Endothelial cell of umbilical vein (primary cell): Measurements from ENCODE around the gene CCR7. TPM values are rescaled to one million over a fixed set of nuclear protein-coding genes. Genes with fewer than 3 reads are reported as not detected.

Source experiments
- BruUV-seq: library from RNA; stranded (reverse); fragments of 400-500 nt; replicated peaks from 2 replicates; lab custom pipeline; 2021; lab: Mats Ljungman, UMichigan
- CTCF ChIA-PET: fragments of 300-600, 350-600 bp; sonication (Branson Sonifier 250); formaldehyde crosslinking; loops from one replicate; lab custom pipeline; 2021; ENCODE audit warnings: antibody characterized with exemption, inconsistent platforms; lab: Charles Lee
- POLR2A ChIA-PET: fragments of 300-600, 350-600 bp; sonication (Branson Sonifier 250); formaldehyde crosslinking; loops from one replicate; lab custom pipeline; 2021; ENCODE audit warnings: antibody characterized with exemption, inconsistent platforms; lab: Charles Lee
- DNase-seq: peaks from one replicate; pipeline ENCODE4 v3.0.0-alpha.2; 2011; ENCODE audit warnings: low read depth, low spot score
- FAIRE-seq: peaks from 2 replicates; lab custom pipeline; 2011; peaks lifted over from hg19 to GRCh38; lab: Jason Lieb, UNC
- H2AFZ ChIP-seq: 2 replicates; pipeline ENCODE4 v1.6.0; 2012; ENCODE audit warnings: low read depth, low read length, control low read depth, inconsistent platforms
- H3K27ac ChIP-seq: 2 replicates; pipeline ENCODE4 v1.5.1; 2011; ENCODE audit warnings: low read depth, mild to moderate bottlenecking, control low read depth, low read length, moderate library complexity; ENCODE audit not compliant: insufficient read depth
- H3K27me3 ChIP-seq, 2 experiments: 2 replicates each; pipeline versions ENCODE4 v1.6.0 to v1.6.1; 2011; ENCODE audit warnings: low read length in 2 of 2, mixed read lengths in 1 of 2; ENCODE audit not compliant: control insufficient read depth in 2 of 2, insufficient read depth in 2 of 2
- H3K36me3 ChIP-seq, 2 experiments: 2 replicates in 1 of 2; 3 replicates in 1 of 2; pipeline ENCODE4 v1.5.1; 2011; ENCODE audit warnings: low read length in 2 of 2, mild to moderate bottlenecking in 1 of 2, moderate library complexity in 1 of 2; ENCODE audit not compliant: control insufficient read depth in 2 of 2, insufficient read depth in 2 of 2; ENCODE audit errors: extremely low read depth in 1 of 2
- H3K4me1 ChIP-seq: 3 replicates; pipeline ENCODE4 v1.5.1; 2011; ENCODE audit warnings: mild to moderate bottlenecking, low read length; ENCODE audit not compliant: control insufficient read depth, insufficient read depth; ENCODE audit errors: extremely low read depth
- H3K4me2 ChIP-seq: 2 replicates; pipeline ENCODE4 v1.6.1; 2011; ENCODE audit warnings: low read length, control low read depth, mixed read lengths; ENCODE audit not compliant: insufficient read depth
- H3K4me3 ChIP-seq, 3 experiments: fragments of 200-600 bp in 1 of 3; sonication (generic), shearing (Covaris generic) in 1 of 3; replicated peaks in 1 of 3; 2 replicates each; pipeline ENCODE4 v1.5.1; 2011 to 2016; ENCODE audit warnings: control low read depth in 3 of 3, low read length in 3 of 3, mild to moderate bottlenecking in 2 of 3, inconsistent platforms in 1 of 3, low read depth in 1 of 3, moderate library complexity in 1 of 3; ENCODE audit not compliant: insufficient read depth in 1 of 3
- H3K79me2 ChIP-seq: 2 replicates; pipeline ENCODE4 v1.6.0; 2012; ENCODE audit warnings: low read length, inconsistent platforms; ENCODE audit not compliant: control insufficient read depth, insufficient read depth
- H3K9ac ChIP-seq: replicated peaks from 2 replicates; pipeline ENCODE3; 2011; ENCODE audit warnings: low read length, control low read depth; ENCODE audit not compliant: insufficient read depth; ENCODE audit errors: extremely low read depth
- H3K9me1 ChIP-seq: replicated peaks from 3 replicates; pipeline ENCODE4 v1.6.0; 2011; ENCODE audit warnings: mild to moderate bottlenecking, low read length; ENCODE audit not compliant: control insufficient read depth, insufficient read depth; ENCODE audit errors: extremely low read depth
- H3K9me3 ChIP-seq: replicated peaks from 2 replicates; pipeline ENCODE4 v1.5.1; 2012; ENCODE audit warnings: low read length, inconsistent platforms; ENCODE audit not compliant: control insufficient read depth, insufficient read depth
- H4K20me1 ChIP-seq: replicated peaks from 2 replicates; pipeline ENCODE3; 2011; ENCODE audit warnings: mild to moderate bottlenecking, low read length; ENCODE audit not compliant: control insufficient read depth, insufficient read depth; ENCODE audit errors: extremely low read depth
- EZH2 ChIP-seq: IDR thresholded peaks from 2 replicates; pipeline ENCODE4 v1.6.1; 2012; ENCODE audit warnings: borderline replicate concordance, low read depth, mild to moderate bottlenecking, moderate library complexity, low read length, inconsistent platforms; ENCODE audit not compliant: severe bottlenecking
- FOS ChIP-seq: IDR thresholded peaks from 2 replicates; pipeline ENCODE4 v1.6.1; 2011; ENCODE audit warnings: mild to moderate bottlenecking, low read length, moderate library complexity, borderline replicate concordance; ENCODE audit not compliant: insufficient read depth
- GATA2 ChIP-seq: IDR thresholded peaks from 2 replicates; pipeline ENCODE4 v1.7.0; 2011; ENCODE audit warnings: low read depth, mild to moderate bottlenecking, moderate library complexity, mixed read lengths, low read length; ENCODE audit not compliant: insufficient read length, insufficient read depth
- JUN ChIP-seq: IDR thresholded peaks from 2 replicates; pipeline ENCODE4 v1.6.1; 2011; ENCODE audit warnings: borderline replicate concordance, low read depth; ENCODE audit not compliant: insufficient read length, insufficient read depth
- MYC ChIP-seq: IDR thresholded peaks from one replicate; pipeline ENCODE4 v1.6.1; 2011; ENCODE audit warnings: mild to moderate bottlenecking, low read depth, low read length
- POLR2A ChIP-seq: IDR thresholded peaks from 2 replicates; pipeline ENCODE4 v1.6.1; 2012; ENCODE audit warnings: low read depth, mild to moderate bottlenecking, control low read depth, low read length
- POLR2AphosphoS5 ChIP-seq: IDR thresholded peaks from 2 replicates; pipeline ENCODE4 v1.6.1; 2012; ENCODE audit warnings: low read depth, mild to moderate bottlenecking, control low read depth, low read length, moderate library complexity; ENCODE audit not compliant: insufficient read depth
- dilution Hi-C: fragments of 300-500 bp; cut with MboI; formaldehyde crosslinking; loops from one replicate; pipeline ENCODE4 v1.15.0; 2019; ENCODE audit warnings: low sequenced_read_pairs; ENCODE audit not compliant: extremely low pct_ligation_motif_present
- intact Hi-C: fragments of 100-400 bp; cut with micrococcal nuclease; formaldehyde crosslinking; loops from one replicate; pipeline ENCODE4 v1.10.0; 2022
- polyA plus RNA-seq, 4 experiments: library from polyadenylated mRNA; depleted of rRNA in 3 of 4; stranded (reverse) in 3 of 4; unstranded in 1 of 4; fragments of >200 nt; gene quantifications; 2 replicates each; pipeline versions ENCODE4 v1.2.1 to v1.2.3, GENCODE V29; 2011 to 2012; ENCODE audit warnings: missing spikeins in 1 of 4
- total RNA-seq: library from RNA; stranded (reverse); gene quantifications from 2 replicates; pipeline ENCODE4 v1.2.3, GENCODE V29; 2021
- TF ChIP-seq, protein P1 (sequence below): IDR thresholded peaks from 2 replicates; pipeline ENCODE4 v1.6.1; 2011; ENCODE audit not compliant: insufficient read depth, insufficient read length
- TF ChIP-seq, protein P2 (sequence below), 2 donors: IDR thresholded peaks; 1 replicate in 1 of 2; 2 replicates in 1 of 2; pipeline ENCODE4 v1.5.1; 2011; ENCODE audit warnings: low read length in 2 of 2, mild to moderate bottlenecking in 2 of 2, moderate library complexity in 2 of 2, control low read depth in 1 of 2, inconsistent platforms in 1 of 2, low read depth in 1 of 2; ENCODE audit not compliant: insufficient read depth in 1 of 2; ENCODE audit errors: extremely low read depth in 1 of 2

Gene CCR7
- total and polyA plus RNA-seq, 2 donors (not counting 3 experiments of a cell fraction or from before 2014, with no cell fraction given): 0.18 TPM; not detected in 1

DNA sequence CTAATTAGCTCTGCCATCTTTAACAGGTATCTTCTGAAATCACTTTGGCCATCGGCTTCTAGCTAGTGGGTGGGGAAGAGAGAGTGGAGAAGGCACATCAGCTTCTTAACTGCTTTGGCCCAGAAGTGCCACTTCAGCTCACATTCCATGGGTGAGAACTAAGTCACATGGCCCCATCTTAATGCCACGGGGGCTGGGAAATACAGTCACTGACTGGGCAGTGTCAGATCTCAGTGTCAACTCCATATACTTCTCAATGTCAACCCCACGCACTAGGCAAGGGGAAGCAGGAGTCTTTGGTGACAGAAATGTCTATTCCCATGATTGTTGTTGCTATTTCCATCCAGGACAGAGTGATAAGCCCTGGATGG is 29.4 kb downstream of the CCR7 start:
- TF ChIP-seq EZH2: no peak
- TF ChIP-seq, protein P1, sequence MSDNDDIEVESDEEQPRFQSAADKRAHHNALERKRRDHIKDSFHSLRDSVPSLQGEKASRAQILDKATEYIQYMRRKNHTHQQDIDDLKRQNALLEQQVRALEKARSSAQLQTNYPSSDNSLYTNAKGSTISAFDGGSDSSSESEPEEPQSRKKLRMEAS: no peak
- TF ChIP-seq GATA2: no peak
- TF ChIP-seq POLR2A: no peak
- TF ChIP-seq FOS: no peak
- TF ChIP-seq MYC: no peak
- TF ChIP-seq, protein P2, sequence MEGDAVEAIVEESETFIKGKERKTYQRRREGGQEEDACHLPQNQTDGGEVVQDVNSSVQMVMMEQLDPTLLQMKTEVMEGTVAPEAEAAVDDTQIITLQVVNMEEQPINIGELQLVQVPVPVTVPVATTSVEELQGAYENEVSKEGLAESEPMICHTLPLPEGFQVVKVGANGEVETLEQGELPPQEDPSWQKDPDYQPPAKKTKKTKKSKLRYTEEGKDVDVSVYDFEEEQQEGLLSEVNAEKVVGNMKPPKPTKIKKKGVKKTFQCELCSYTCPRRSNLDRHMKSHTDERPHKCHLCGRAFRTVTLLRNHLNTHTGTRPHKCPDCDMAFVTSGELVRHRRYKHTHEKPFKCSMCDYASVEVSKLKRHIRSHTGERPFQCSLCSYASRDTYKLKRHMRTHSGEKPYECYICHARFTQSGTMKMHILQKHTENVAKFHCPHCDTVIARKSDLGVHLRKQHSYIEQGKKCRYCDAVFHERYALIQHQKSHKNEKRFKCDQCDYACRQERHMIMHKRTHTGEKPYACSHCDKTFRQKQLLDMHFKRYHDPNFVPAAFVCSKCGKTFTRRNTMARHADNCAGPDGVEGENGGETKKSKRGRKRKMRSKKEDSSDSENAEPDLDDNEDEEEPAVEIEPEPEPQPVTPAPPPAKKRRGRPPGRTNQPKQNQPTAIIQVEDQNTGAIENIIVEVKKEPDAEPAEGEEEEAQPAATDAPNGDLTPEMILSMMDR (IDR thresholded peaks at IDR 0.05; ENCODE audit: extremely low read depth in 1 of 2, insufficient read depth in 1 of 2, low read depth in 1 of 2, low read length in 2 of 2): no peak
- TF ChIP-seq JUN: no peak
- no peak for TF ChIP-seq POLR2AphosphoS5
- peak overlapping the region; percentile 22 for H2AFZ ChIP-seq
- intact Hi-C loops: loop anchor here (1.0 kb wide), 1 partner anchor 24 kb away; no protein-coding TSS in a partner anchor
- ChIA-PET POLR2A (no interaction called here), CTCF (interaction anchor here (1.3 to 9.6 kb wide), 7 partner anchors 21 to 229 kb away, joined by 3 to 304 read pairs (median 91); partner anchors contain the start of genes GJD3 and TOP2A)
- DNase-seq (no peak), FAIRE-seq (peak; percentile 67)
- dilution Hi-C loops: no loop called here
- H4K20me1 ChIP-seq: no peaks in the 10 kb centered on the region
- H3K4me1 ChIP-seq: peaks cover 43% of the 10 kb centered on the region
- BruUV-seq: TSS peak; percentile 28
- H3K36me3 ChIP-seq: no peaks in the 10 kb centered on the region
- H3K4me2 ChIP-seq: peak overlapping the region; percentile 15
- no peaks in the 10 kb centered on the region for H3K79me2 ChIP-seq
- H3K4me3 ChIP-seq: no peak overlapping the region
- peaks cover 0 to 1% of the 10 kb centered on the region in 2 experiments for H3K27me3 ChIP-seq
- H3K27ac ChIP-seq: peak overlapping the region; percentile 70
- peak overlapping the region; percentile 35 for H3K9ac ChIP-seq
- no peaks in the 10 kb centered on the region for H3K9me3 ChIP-seq
- no peaks in the 10 kb centered on the region for H3K9me1 ChIP-seq
